ENCODE results near the gene IL32.

DNA sequence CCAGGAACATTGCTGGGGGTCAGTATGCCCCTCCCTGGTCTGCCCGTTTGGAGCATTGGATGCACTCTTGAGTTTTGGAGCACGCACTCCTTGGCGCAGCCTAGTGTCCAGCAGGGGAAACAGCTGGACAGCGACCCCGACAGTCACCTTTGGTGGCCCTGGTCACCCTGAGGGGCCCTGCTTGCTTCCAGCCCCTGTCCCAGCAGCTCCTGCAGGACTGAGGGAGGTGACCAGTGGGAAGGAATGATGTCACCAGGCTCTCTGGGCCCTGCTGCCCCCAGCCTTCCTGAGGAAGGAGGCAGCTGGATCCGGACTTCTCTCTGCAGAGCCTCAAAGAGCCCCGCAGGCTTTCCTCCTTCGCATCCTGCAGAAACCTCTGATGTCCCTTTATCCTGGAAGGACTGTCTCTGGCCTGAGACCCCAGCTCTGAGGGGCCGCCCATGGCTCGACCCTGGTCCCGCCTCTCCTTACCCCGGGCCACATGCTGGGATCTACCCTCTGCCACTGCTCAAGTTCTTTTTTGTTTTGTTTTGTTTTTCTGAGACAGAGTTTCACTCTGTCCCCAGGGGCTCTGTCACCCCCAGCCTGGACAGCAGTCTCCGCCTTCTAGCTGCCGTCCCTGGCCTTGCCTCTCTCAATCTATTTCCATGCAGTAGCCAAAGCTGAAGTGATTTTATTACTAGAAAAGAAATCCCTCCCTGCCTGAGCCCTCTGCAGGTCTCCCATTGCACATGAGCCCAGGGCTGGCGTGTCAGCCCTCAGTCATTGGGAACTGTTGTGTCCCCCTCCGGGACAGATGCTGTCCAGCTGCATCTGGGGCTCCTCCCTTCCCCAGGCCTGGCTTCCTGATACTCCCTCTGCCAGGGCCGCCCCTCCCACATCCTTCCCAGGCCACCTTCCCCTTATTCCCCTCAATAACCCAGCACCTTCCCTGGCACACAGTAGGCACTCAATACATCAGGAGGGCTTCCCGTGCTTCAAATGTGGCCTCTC is 22.1 kb downstream of the IL32 start:
- TF ChIP-seq, protein P1, sequence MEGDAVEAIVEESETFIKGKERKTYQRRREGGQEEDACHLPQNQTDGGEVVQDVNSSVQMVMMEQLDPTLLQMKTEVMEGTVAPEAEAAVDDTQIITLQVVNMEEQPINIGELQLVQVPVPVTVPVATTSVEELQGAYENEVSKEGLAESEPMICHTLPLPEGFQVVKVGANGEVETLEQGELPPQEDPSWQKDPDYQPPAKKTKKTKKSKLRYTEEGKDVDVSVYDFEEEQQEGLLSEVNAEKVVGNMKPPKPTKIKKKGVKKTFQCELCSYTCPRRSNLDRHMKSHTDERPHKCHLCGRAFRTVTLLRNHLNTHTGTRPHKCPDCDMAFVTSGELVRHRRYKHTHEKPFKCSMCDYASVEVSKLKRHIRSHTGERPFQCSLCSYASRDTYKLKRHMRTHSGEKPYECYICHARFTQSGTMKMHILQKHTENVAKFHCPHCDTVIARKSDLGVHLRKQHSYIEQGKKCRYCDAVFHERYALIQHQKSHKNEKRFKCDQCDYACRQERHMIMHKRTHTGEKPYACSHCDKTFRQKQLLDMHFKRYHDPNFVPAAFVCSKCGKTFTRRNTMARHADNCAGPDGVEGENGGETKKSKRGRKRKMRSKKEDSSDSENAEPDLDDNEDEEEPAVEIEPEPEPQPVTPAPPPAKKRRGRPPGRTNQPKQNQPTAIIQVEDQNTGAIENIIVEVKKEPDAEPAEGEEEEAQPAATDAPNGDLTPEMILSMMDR (IDR thresholded peaks at IDR 0.05; ENCODE audit: borderline replicate concordance, extremely low read depth, low read length, poor library complexity, severe bottlenecking), result peak; percentile 33
- TF ChIP-seq EZH2 (IDR thresholded peaks at IDR 0.05; ENCODE audit: borderline replicate concordance, low read depth, low read length, severe bottlenecking), result no peak
